ENCODE measurements around the gene HNMT.

- TF ChIP-seq CTCF (conservative IDR thresholded peaks at IDR 0.05) (no peak), ZFX (IDR thresholded peaks at IDR 0.05) (no peak)
These were observed 27.0 kb upstream of the HNMT start for GRCh38 chr2:137937246-137937645.
